Activated CD4-positive, alpha-beta memory T cell treated with anti-CD3 and anti-CD28 coated beads, Interleukin-2, amount 10 ng/mL, durations not matched to agents 7 days and 5 days (primary cell): ENCODE results near the gene SMIM12. TPM values are rescaled to one million over a fixed set of nuclear protein-coding genes. Genes with fewer than 3 reads are reported as not detected.

Experiments used
- CTCF ChIA-PET: fragments of 350-600 bp; sonication (Branson Sonifier 250); formaldehyde crosslinking; loops from one replicate; lab custom pipeline; 2021; ENCODE audit warnings: antibody characterized with exemption, inconsistent platforms; lab: Charles Lee
- POLR2A ChIA-PET: fragments of 350-600 bp; sonication (Branson Sonifier 250); formaldehyde crosslinking; loops from one replicate; lab custom pipeline; 2021; ENCODE audit warnings: antibody characterized with exemption; lab: Charles Lee
- DNase-seq: peaks from one replicate; pipeline ENCODE4 v3.0.0-alpha.2; 2020
- H3K27ac Mint-ChIP-seq: one replicate; pipeline ENCODE4 v1.8.0; 2021; ENCODE audit warnings: mild to moderate bottlenecking, mixed read lengths
- H3K27me3 Mint-ChIP-seq: one replicate; pipeline ENCODE4 v1.8.0; 2021; ENCODE audit warnings: mixed read lengths
- H3K36me3 Mint-ChIP-seq: one replicate; pipeline ENCODE4 v1.8.0; 2021; ENCODE audit warnings: low read depth, mixed read lengths
- H3K4me1 Mint-ChIP-seq: one replicate; pipeline ENCODE4 v1.8.0; 2021; ENCODE audit warnings: mixed read lengths
- H3K4me3 Mint-ChIP-seq: one replicate; pipeline ENCODE4 v1.8.0; 2021; ENCODE audit warnings: mild to moderate bottlenecking, mixed read lengths
- H3K9me3 Mint-ChIP-seq: one replicate; pipeline ENCODE4 v1.8.0; 2021; ENCODE audit warnings: mixed read lengths
- total RNA-seq, 2 experiments: library from RNA; stranded (reverse); gene quantifications; one replicate each; pipeline ENCODE4 v1.2.3, GENCODE V29; 2021

The SMIM12 gene
- total RNA-seq, 2 experiments from 2014 or later = 45.9 to 48.5 TPM

- Mint-ChIP-seq H3K4me1 (peaks cover 2% of the 10 kb centered on the region), H3K4me3 (no peak overlapping the region), H3K36me3 (no peaks in the 10 kb centered on the region), H3K9me3 (no peaks in the 10 kb centered on the region), H3K27ac (no peak overlapping the region), H3K27me3 (peaks cover 13% of the 10 kb centered on the region)
- POLR2A ChIA-PET = no interaction called here
- no peak for DNase-seq
- CTCF ChIA-PET = interaction anchor here (0.9 to 1.1 kb wide), 2 partner anchors 17 to 49 kb away, joined by 3 read pairs; no protein-coding TSS in a partner anchor
These were observed 55.8 kb downstream of the SMIM12 start for GRCh38 chr1:34803770-34804169.

Other genes with a start within 250 kb of the SMIM12 start
- gene GJB5, start 104.7 kb downstream of the SMIM12 start, total RNA-seq = not detected
- not detected for gene GJB4, start 100.0 kb downstream of the SMIM12 start, total RNA-seq
- gene GJB3, start 78.5 kb downstream of the SMIM12 start, total RNA-seq = not detected
- gene GJA4, start 66.8 kb downstream of the SMIM12 start, total RNA-seq = not detected
- gene DLGAP3, start 69.9 kb upstream of the SMIM12 start, total RNA-seq = under 1 TPM; 0.55 to 0.88 TPM
- gene TMEM35B, start 125.6 kb upstream of the SMIM12 start, total RNA-seq = 10 to 100 TPM; 38.7 to 42.4 TPM
- gene ZMYM6, start 172.2 kb upstream of the SMIM12 start, total RNA-seq = 10 to 100 TPM; 20.3 to 22.5 TPM
- gene ZMYM1, start 219.6 kb upstream of the SMIM12 start, total RNA-seq = 10 to 100 TPM in 1 of 2 experiments, 1 to 10 TPM in 1; 9.7 to 11.7 TPM